Keratinocyte (primary cell): ENCODE measurements around the gene MYH15. TPM values are rescaled to one million over a fixed set of nuclear protein-coding genes. Genes with fewer than 3 reads are reported as not detected.

Experiments
- DNase-seq: peaks from one replicate; pipeline ENCODE4 v3.0.0-alpha.2; 2011; ENCODE audit warnings: low read depth, missing footprints, low spot score
- FAIRE-seq: peaks from 2 replicates; lab custom pipeline; 2011; peaks lifted over from hg19 to GRCh38; lab: Jason Lieb, UNC
- H2AFZ ChIP-seq: 2 replicates; pipeline ENCODE4 v1.6.0; 2012; ENCODE audit warnings: low read length, control low read depth, inconsistent platforms; ENCODE audit not compliant: control insufficient read depth
- H3K27ac ChIP-seq: 2 replicates; pipeline ENCODE4 v1.5.1; 2011; ENCODE audit warnings: low read length; ENCODE audit not compliant: control insufficient read depth, insufficient read depth
- H3K27me3 ChIP-seq: 3 replicates; pipeline ENCODE4 v1.6.0; 2011; ENCODE audit warnings: low read length; ENCODE audit not compliant: control insufficient read depth, insufficient read depth; ENCODE audit errors: extremely low read depth
- H3K36me3 ChIP-seq, 2 experiments: 2 replicates in 1 of 2; 3 replicates in 1 of 2; pipeline ENCODE4 v1.5.1; 2011; ENCODE audit warnings: low read length in 2 of 2, mild to moderate bottlenecking in 1 of 2; ENCODE audit not compliant: control insufficient read depth in 2 of 2, insufficient read depth in 2 of 2; ENCODE audit errors: extremely low read depth in 1 of 2
- H3K4me1 ChIP-seq: 3 replicates; pipeline ENCODE4 v1.5.1; 2011; ENCODE audit warnings: low read length; ENCODE audit not compliant: control insufficient read depth, insufficient read depth; ENCODE audit errors: extremely low read depth
- H3K4me2 ChIP-seq: 3 replicates; pipeline ENCODE4 v1.6.0; 2011; ENCODE audit warnings: low read depth, low read length; ENCODE audit not compliant: control insufficient read depth, insufficient read depth; ENCODE audit errors: extremely low read depth
- H3K4me3 ChIP-seq, 3 experiments: fragments of 200-600 bp in 1 of 3; sonication (generic) in 1 of 3; 2 replicates in 2 of 3; 3 replicates in 1 of 3; pipeline ENCODE4 v1.5.1; 2011 to 2016; ENCODE audit warnings: low read length in 3 of 3, mild to moderate bottlenecking in 3 of 3, control low read depth in 2 of 3, inconsistent platforms in 1 of 3, low read depth in 1 of 3, mixed read lengths in 1 of 3, mixed run types in 1 of 3, moderate library complexity in 1 of 3; ENCODE audit not compliant: control insufficient read depth in 2 of 3, insufficient read depth in 2 of 3; ENCODE audit errors: extremely low read depth in 1 of 3
- H3K79me2 ChIP-seq: 2 replicates; pipeline ENCODE4 v1.6.0; 2012; ENCODE audit warnings: low read length; ENCODE audit not compliant: control insufficient read depth, insufficient read depth
- H3K9ac ChIP-seq: 3 replicates; pipeline ENCODE4 v1.6.0; 2011; ENCODE audit warnings: low read length; ENCODE audit not compliant: control insufficient read depth, insufficient read depth; ENCODE audit errors: extremely low read depth
- H3K9me1 ChIP-seq: 3 replicates; pipeline ENCODE4 v1.6.0; 2011; ENCODE audit warnings: low read length; ENCODE audit not compliant: control insufficient read depth, insufficient read depth; ENCODE audit errors: extremely low read depth
- H3K9me3 ChIP-seq: 2 replicates; pipeline ENCODE4 v1.5.1; 2012; ENCODE audit warnings: low read depth, low read length; ENCODE audit not compliant: control insufficient read depth
- H4K20me1 ChIP-seq: 3 replicates; pipeline ENCODE4 v1.6.0; 2011; ENCODE audit warnings: low read length; ENCODE audit not compliant: control insufficient read depth, insufficient read depth; ENCODE audit errors: extremely low read depth
- CTCF ChIP-seq, 3 experiments: IDR thresholded peaks in 1 of 3; conservative IDR thresholded peaks in 1 of 3; optimal IDR thresholded peaks in 1 of 3; 2 replicates in 2 of 3; 3 replicates in 1 of 3; pipeline versions ENCODE3 to v1.5.1; 2011; ENCODE audit warnings: low read length in 3 of 3, mild to moderate bottlenecking in 3 of 3, moderate library complexity in 2 of 3, control low read depth in 1 of 3, inconsistent platforms in 1 of 3; ENCODE audit not compliant: insufficient read depth in 2 of 3; ENCODE audit errors: extremely low read depth in 1 of 3
- EZH2 ChIP-seq: IDR thresholded peaks from one replicate; pipeline ENCODE4 v1.6.1; 2012; ENCODE audit warnings: inconsistent platforms, mild to moderate bottlenecking, low read length, moderate library complexity
- dilution Hi-C: fragments of 300-500 bp; cut with MboI; formaldehyde crosslinking; loops from one replicate; pipeline ENCODE4 v1.7.0; 2020; ENCODE audit warnings: low sequenced_read_pairs; ENCODE audit not compliant: extremely low pct_ligation_motif_present
- polyA plus RNA-seq, 5 experiments: library from polyadenylated mRNA; depleted of rRNA in 3 of 5; stranded (reverse) in 3 of 5; stranded (forward) in 1 of 5; unstranded in 1 of 5; fragments of >200 nt; gene quantifications; 1 replicate in 1 of 5; 2 replicates in 3 of 5; 3 replicates in 1 of 5; pipeline versions ENCODE4 v1.2.1 to v1.2.3, GENCODE V29; 2011 to 2012; ENCODE audit warnings: missing spikeins in 2 of 5, low read depth in 1 of 5, low replicate concordance in 1 of 5

The MYH15 gene
- polyA plus RNA-seq, 1 donor (not counting 4 experiments of a cell fraction or from before 2014, with no cell fraction given) = 0.87 TPM

GRCh38 chr3:108479224-108479623, 31.2 kb downstream of the MYH15 start:
- Histone ChIP-seq H3K27ac (no peak overlapping the region), H3K9me3 (no peaks in the 10 kb centered on the region), H3K9me1 (no peaks in the 10 kb centered on the region), H3K36me3 (no peaks in the 10 kb centered on the region), H3K9ac (no peak overlapping the region), H3K4me1 (no peaks in the 10 kb centered on the region), H2AFZ (no peak overlapping the region), H4K20me1 (no peaks in the 10 kb centered on the region), H3K4me3 (no peak overlapping the region), H3K79me2 (no peaks in the 10 kb centered on the region), H3K27me3 (no peaks in the 10 kb centered on the region), H3K4me2 (no peak overlapping the region)
- dilution Hi-C loops = no loop called here
- TF ChIP-seq CTCF (optimal IDR thresholded peaks at IDR 0.05 in 1 of 3, IDR thresholded peaks at IDR 0.05 in 1 of 3, conservative IDR thresholded peaks at IDR 0.05 in 1 of 3; ENCODE audit: extremely low read depth in 1 of 3, insufficient read depth in 2 of 3, low read length in 3 of 3) (no peak), EZH2 (no peak)
- no peak for DNase-seq
- no peak for FAIRE-seq

GRCh38 chr3:108477511-108478147, 32.8 kb downstream of the MYH15 start:
- Histone ChIP-seq H3K27ac (no peak overlapping the region), H3K79me2 (no peaks in the 10 kb centered on the region), H3K4me1 (peaks cover 5% of the 10 kb centered on the region), H3K9me1 (no peaks in the 10 kb centered on the region), H2AFZ (no peak overlapping the region), H3K4me2 (no peak overlapping the region), H3K36me3 (no peaks in the 10 kb centered on the region), H3K27me3 (no peaks in the 10 kb centered on the region), H3K9ac (no peak overlapping the region), H3K9me3 (no peaks in the 10 kb centered on the region), H4K20me1 (no peaks in the 10 kb centered on the region), H3K4me3 (no peak overlapping the region)
- dilution Hi-C loops = no loop called here
- FAIRE-seq (peak; percentile 83), DNase-seq (no peak)
- TF ChIP-seq CTCF (optimal IDR thresholded peaks at IDR 0.05 in 1 of 3, IDR thresholded peaks at IDR 0.05 in 1 of 3, conservative IDR thresholded peaks at IDR 0.05 in 1 of 3; ENCODE audit: extremely low read depth in 1 of 3, insufficient read depth in 2 of 3, low read length in 3 of 3) (peak; percentile 54 to 77 (median 68)), EZH2 (no peak)
